Frontal cortex (tissue), 4 donors: Measurements from ENCODE around the gene MS4A15. TPM values are rescaled to one million over a fixed set of nuclear protein-coding genes. Genes with fewer than 3 reads are reported as not detected.
"Not testable (repeated sequence)": the region's sequence is repeated elsewhere in the genome, so short reads cannot be mapped to it uniquely, and the experiment has no call there.

Source experiments
- DNase-seq, 2 donors: peaks; one replicate each; pipeline ENCODE4 v3.0.0; 2012; ENCODE audit warnings: low spot score in 2 of 2
- FAIRE-seq: peaks from 2 replicates; lab custom pipeline; 2012; peaks lifted over from hg19 to GRCh38; lab: Jason Lieb, UNC
- total RNA-seq: library from RNA; depleted of rRNA; stranded (reverse); fragments of >200 nt; gene quantifications from one replicate; pipeline ENCODE4 v1.2.3, GENCODE V29; 2014
- donor health status: control.
- donor health status: control.
- donor health status: control.

The MS4A15 gene
- total RNA-seq, 1 donor from 2014 or later: not detected

DNA sequence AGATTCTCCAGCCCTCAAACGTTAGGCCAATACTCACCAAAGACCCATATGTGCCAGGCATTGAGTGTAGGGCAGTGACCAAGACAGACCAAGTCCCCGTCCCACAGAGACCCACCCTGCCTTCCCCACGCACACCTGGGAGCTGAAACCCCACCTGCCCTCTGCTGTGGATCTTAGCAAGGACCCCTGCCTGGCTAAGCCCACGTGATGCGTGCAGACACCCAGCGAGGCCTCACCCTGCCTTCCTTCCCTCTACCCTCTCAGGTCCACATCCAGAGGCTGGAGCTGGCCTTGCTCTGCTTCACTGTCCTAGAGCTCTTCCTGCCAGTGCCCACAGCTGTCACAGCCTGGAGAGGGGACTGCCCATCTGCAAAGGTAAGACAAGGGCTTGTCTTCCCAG, 38.6 kb downstream of the MS4A15 start:
- DNase-seq (no peak), FAIRE-seq (no peak)

DNA sequence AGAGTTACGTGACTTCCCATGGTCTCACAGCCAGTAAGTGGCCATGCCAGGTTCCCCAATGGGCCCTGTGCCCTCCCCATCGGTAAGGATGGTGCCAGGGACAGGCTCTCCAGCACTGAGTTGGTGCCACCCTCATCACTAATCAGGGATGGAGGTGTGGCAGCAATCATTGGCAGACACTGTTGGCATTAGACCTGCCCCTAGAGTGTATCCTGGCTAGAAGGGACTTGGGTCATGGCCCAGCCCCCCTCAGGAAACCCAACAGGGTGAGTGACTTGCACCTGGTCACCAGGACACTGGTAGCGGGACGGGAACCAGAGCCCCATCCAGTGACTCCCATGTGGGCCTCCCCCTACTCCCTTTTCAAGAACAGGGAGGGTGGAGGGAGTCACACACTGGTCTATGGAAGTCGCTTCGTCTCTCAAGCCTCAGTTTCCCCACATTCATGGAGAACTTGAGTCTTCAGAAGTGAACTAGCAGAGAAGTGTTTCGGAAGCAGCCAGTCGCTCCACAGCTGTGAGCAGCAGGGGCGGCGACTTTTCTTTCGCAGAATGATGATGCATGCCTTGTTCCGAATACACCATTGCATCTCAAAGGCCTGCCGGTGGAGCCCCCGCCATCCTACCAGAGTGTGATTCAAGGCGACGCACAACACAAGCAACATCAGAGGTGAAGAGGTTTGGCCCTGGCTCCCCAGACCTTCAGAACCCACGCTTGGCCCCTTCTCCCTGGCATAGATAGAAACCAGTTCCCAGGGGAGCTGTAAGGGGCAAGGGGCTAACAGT, 41.4 kb downstream of the MS4A15 start:
- DNase-seq: no peak
- no peak for FAIRE-seq

DNA sequence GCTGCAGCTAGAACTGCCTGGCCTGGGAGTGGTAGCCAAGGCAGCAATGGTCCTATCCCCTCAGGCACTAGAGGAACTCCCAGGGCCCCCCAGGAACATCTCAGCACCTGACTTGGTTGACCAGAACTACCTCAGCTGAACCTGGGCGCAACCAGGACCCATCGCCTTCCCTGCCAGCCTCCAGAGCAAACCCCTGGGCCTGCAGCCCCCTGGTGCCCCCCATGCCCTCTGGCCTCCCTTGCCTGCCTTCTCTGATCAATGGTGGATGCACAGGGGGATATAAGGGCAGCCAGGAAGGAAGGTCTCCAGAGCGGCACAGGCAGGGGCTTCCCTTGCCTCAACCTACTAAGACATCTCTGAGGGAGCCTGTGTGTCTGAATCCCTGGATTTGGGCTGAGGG, 42.0 kb downstream of the MS4A15 start:
- DNase-seq (no peak), FAIRE-seq (no peak)

DNA sequence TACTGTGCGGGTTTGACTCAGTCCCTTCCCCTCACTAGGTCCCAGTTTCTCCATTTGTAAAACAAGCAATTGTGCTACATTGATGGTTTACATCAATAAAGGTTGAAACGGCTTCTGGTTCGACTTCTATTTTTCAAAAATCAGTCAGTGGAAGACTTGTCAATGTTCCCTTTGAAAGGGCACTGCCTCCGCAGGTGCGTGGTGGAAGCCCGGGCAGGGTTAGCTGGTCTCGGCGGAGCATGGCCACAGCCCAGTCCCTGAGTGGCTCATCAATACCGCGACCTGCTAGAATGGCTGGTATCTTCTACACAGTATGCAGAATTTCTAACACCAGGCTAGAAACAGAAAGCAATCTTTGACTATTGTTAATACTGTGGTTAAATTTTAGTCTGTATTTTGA, 44.5 kb downstream of the MS4A15 start:
- no peak for FAIRE-seq
- no peak for DNase-seq

DNA sequence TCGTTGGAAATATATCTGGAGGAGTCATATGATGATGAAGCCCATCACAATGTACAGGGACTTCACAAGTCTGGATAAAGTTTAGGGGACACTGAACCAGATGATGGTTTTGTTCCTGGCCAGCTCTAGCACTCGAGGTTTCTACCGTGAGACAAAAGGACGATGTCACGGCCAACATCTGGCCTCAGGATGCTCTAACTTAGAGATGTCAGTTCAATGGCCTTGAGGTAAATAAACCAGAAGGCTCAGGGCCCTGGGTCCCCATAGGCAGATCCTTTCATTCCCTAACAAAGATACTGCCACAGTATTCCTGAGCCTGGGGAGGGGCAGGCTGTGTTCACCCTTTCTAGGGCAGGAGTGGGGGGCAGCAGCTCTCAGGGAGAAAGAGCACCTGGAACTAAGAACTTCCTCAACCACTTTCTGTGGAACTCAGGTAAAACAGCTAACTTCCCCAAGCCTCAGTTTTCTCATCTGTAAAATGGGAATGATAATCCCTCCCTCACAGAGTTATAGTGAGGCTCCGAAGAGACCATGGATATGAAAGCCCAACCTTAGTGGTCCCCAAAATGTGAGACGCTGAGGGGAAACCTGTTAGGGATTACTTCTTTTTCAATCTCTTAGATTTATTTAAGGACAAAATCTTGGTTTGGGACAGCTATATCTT, 46.7 kb downstream of the MS4A15 start:
- DNase-seq (no peak), FAIRE-seq (no peak)

DNA sequence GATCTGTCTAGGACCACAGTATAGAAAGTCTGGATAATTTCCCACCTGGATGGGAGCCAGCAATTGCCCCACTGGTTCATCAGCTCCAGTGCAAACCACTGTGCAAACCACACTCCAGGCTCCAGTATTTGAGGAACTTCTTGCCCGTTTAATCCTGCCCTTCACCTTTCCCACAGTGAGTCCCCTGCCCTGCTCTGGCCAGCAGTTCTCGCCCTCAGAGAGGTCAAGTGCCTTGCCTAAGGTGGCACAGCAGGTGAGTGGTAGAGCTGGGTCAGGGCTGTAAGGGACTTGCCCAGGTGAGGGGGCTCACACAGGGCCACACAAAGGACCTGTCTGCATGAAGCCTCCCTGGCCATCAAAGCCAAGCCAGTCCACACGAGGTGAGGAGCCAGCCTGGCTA, 52.6 kb downstream of the MS4A15 start:
- DNase-seq (no peak), FAIRE-seq (no peak)

DNA sequence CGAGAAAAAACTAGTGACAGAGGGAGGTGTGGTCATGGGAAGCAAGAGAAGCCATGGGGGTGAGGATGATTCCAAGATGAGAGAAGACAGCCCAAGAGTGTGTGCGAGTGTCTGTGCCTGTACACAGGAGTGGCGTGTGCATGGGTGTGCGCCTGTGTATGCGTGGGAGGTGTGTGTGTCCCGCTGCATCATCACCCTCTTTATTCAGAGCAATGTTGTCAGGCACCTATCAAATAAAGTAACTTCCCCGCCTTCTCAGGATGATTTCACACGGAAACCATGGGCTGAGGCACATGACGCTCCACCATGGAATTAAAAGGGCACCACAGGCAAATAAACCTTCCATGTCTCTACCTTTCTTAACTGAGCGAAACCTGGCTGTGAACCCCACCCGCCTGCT, 53.0 kb downstream of the MS4A15 start:
- DNase-seq: no peak
- no peak for FAIRE-seq

DNA sequence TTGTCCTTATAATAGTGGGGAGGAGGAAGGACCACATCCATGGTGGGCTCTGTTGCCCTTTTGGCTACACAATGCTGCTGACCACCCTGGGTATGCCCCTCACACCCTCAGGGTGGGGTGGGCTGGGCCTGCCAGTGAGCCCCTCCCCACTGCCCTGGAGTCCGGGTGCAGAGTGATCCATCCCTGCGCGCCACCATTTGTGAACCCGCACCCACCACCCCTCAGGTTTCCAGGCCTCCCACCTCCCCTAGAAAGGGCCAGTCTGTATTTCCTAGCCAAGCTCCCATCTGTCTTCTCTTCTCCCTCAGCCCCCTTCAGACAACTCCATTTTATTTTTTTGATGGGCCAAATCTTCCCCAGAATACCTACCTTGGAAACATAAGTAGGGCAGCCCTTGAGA, 53.5 kb downstream of the MS4A15 start:
- no peak for FAIRE-seq

DNA sequence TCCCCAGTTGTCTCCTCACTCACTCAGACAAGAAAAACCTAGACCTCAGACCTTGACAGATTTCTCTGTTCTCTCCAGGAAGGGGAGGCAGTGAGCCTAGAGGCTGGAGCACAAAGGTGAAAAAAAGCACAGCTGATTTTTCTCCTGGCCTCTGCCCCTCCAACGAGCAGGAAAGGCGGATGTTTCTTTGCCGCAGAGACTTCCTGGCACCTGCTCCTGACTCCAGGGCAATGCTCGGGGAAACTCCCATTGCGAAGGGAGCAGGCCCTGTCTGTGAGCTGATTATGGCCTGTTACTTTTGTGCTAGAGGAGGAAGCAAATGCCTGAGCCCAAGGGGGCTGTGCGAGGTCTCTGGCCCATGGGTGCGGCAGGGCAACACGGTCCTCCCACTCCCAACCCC, 53.9 kb downstream of the MS4A15 start:
- no peak for FAIRE-seq

More for the DNA sequence above, 53.5 kb downstream of the MS4A15 start:
- DNase-seq: no peak

DNA sequence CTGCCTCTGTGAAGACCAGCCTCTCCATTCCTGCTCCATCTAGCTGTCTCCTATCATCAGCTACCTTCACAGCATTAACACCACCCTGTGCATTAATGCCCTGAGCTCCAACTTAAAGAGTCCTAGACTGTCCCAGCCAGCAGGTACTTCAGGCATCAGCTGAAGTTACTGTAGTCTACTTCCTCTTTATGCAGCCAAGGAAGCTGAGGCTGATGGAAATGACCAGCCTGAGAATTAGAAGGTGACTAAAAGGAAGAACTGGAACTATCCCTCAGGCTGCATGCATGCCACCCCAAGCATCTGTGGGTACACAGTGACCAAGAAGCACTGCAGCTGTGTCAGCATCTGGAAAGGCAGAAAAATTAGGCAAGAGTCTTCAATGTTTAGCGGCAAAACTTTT, 56.7 kb downstream of the MS4A15 start:
- DNase-seq: no peak
- no peak for FAIRE-seq

More for the DNA sequence above, 53.9 kb downstream of the MS4A15 start:
- no peak for DNase-seq

DNA sequence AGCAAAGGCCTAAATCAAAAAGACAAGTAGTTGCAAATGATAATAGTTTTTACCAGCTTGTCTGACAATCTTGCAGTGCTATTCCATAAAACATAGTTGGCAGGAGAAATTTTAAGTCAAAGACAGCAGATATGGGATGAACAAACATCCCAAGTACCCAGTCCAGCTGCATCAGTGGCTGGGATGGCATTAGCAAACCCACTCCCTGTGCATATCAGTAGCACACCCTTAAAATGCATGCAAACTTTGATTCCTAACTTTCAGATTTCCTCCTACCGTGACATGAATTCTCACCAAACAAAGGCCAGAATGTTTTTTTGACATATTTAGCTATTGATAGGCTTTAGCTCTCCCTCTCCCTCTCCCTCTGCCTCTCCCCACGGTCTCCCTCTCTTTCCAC, 57.4 kb downstream of the MS4A15 start:
- FAIRE-seq: no peak
- DNase-seq: no peak

DNA sequence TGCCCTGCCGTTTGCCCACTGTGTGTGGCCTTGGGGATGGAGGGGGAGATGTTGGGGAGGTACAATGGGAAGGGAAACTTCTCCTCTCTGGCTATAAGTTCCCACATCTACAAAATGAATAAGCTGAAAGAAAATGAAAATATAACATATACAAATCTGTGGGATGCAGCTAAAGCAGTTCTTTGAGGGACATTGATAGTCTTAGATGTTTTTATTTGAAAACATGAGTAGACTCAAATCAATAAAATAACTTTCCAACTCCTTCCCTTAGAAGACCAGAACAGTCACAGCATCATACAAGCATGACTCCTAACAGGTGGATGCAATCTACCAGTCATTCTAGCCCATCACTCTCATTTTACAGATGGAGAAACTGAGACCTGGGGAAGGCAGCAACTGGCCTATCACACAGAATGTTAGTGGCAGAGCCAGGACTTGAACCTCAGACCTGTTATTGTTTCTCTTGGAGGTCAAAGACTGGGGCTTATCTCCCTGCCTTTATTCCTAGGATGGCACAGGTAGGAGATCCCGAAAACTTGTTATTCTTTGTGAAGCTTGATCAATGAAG, 60.0 kb downstream of the MS4A15 start:
- FAIRE-seq: no peak

DNA sequence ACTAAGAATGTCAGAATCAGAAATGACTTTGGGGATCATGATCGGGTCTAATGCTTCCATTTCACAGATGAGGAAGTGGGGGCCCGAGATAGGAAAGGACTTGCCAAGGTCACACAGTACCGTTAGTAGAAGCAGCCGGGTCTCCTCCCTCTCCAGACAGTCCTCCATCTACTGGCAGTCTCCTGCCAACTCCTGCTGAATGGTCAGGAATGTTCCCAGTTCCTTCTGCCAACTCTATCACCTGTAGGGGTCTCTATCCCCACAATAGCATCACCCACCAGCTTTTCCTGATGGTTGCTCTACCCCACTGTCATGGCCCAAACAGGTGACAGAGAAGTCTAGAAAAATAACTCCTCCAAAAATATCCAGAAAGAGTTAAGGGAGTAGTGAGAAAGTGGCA, 61.4 kb downstream of the MS4A15 start:
- FAIRE-seq (no peak), DNase-seq (no peak)

More for the DNA sequence above, 60.0 kb downstream of the MS4A15 start:
- no peak for DNase-seq

DNA sequence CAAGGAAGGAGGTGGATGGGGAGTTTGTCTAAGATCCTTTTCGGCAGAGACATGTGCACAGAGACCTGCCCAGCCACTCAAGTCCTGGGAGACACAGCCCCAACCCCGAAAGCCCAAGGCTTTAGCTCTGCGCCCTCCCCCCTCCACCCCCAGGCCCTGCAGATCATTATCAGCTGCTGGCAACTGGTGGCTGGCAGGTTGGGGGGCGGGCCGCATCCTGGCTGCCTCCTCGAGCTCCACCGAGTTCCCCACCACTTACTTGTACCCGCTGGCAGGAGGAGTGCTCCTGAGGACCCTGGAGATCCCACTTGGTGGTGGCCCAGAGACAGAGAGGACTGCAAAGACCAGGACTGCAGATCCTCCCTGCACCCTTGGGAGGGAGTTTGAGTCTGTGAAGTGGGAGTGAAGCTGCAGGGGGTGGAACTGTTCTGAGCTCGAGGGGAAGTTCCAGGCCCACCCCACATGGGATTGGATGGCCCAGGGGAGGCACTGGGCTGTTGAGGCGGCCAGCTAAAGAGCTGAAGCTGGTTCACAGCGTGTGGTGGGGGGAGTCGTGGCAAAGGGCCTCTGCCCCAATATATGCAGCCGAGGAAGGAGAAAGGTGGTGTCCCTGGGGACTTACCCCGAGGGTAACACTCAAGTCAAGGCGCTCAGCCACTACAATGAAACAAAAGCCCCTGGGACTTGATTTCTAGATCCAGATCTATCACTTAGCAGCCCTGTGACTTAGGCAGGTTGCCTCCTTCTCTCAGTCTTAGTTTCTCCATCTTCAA, 65.3 kb downstream of the MS4A15 start:
- no peak for DNase-seq
- no peak for FAIRE-seq

DNA sequence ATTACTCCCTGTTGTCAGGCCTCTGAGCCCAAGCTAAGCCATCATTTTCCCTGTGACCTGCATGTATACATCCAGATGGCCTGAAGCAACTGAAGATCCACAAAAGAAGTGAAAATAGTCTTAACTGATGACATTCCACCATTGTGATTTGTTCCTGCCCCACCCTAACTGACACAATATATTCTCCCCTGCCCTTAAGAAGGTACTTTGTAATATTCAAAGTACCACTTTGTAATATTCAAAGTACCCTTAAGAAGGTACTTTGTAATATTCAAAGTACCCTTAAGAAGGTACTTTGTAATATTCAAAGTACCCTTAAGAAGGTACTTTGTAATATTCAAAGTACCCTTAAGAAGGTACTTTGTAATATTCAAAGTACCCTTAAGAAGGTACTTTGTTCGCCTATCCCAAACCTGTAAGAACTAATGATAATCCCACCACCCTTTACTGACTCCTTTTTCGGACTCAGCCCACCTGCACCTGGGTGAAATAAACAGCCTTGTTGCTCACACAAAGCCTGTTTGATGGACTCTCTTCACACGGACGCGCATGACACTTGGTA, 67.2 kb downstream of the MS4A15 start:
- not testable (repeated sequence) for FAIRE-seq, DNase-seq

DNA sequence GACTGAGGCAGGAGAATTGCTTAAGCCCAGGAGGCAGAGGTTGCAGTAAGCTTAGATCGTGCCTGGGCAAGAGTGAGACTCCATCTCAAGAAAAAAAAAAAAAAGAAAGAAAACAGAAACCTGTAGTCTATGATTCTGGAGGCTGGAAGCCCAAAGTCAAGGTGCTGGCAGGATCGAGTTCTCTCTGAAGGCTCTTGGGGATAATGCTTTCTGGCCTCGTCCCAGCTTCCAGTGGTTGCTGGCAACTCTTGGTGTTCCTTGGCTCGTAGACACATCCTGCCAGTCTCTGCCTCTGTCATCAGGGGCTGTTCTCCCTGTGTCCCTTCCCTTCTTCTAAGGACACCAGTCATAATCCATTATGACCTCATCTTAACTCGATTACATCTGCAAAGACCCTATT, 68.5 kb downstream of the MS4A15 start:
- DNase-seq (no peak), FAIRE-seq (no peak)

DNA sequence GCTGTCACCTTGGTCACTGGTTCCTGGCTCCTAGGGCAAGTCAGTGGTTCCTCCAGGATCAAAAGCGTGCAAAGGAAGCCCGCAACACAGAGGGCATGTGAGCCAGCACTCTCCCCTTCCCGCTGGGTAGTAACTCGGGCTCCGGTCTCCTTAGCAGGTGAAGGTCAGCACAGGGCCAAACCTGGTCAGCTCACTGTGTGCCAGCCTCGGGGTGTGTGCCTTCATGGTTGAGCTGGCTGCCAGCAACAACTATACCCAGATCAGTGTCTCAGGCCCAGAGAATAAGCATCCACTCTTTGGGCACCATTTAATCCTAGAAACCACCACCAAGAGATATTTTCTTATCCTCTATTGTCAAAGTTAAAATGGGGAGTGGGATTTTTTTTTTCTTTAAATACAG, 69.1 kb downstream of the MS4A15 start:
- FAIRE-seq: no peak
- no peak for DNase-seq
